PC-9 (cell line): Measurements from ENCODE around the gene PTPRG. TPM values are rescaled to one million over a fixed set of nuclear protein-coding genes. Genes with fewer than 3 reads are reported as not detected.

Experiments used
- BruUV-seq: library from RNA; stranded (reverse); fragments of 400-500 nt; replicated peaks from 2 replicates; lab custom pipeline; 2021; lab: Mats Ljungman, UMichigan
- CTCF ChIA-PET: fragments of 300-600 bp; sonication (Branson Sonifier 250); formaldehyde crosslinking; loops from one replicate; lab custom pipeline; 2022; ENCODE audit warnings: antibody characterized with exemption; lab: Charles Lee
- POLR2A ChIA-PET: fragments of 300-600 bp; sonication (Branson Sonifier 250); formaldehyde crosslinking; loops from one replicate; lab custom pipeline; 2022; ENCODE audit warnings: antibody characterized with exemption; ENCODE audit not compliant: unreplicated experiment; lab: Charles Lee
- DNase-seq, 2 experiments: peaks; one replicate each; pipeline versions ENCODE4 v3.0.0 to v3.0.0-alpha.2; 2015 to 2022; ENCODE audit warnings: mixed read lengths in 1 of 2
- H2AFZ ChIP-seq: fragments of 200-600 bp; sonication (generic); 2 replicates; pipeline ENCODE4 v1.8.1; 2017; ENCODE audit warnings: antibody characterized with exemption
- H3F3A ChIP-seq: fragments of 200-600 bp; sonication (generic); 2 replicates; pipeline ENCODE4 v1.8.1; 2017; ENCODE audit warnings: antibody characterized with exemption, mild to moderate bottlenecking, low read depth; ENCODE audit not compliant: insufficient read depth
- H3K27ac ChIP-seq: fragments of 200-600 bp; sonication (generic); 2 replicates; pipeline ENCODE4 v1.6.1; 2016; ENCODE audit warnings: mixed run types
- H3K27me3 ChIP-seq: fragments of 200-600 bp; sonication (generic); 2 replicates; pipeline ENCODE4 v1.6.1; 2016; ENCODE audit warnings: low read depth, mixed run types; ENCODE audit not compliant: insufficient read depth
- H3K36me3 ChIP-seq: fragments of 200-600 bp; sonication (generic); 2 replicates; pipeline ENCODE4 v1.6.1; 2016; ENCODE audit warnings: low read depth, mixed run types
- H3K4me1 ChIP-seq: fragments of 200-600 bp; sonication (generic); replicated peaks from 2 replicates; pipeline ENCODE4 v1.6.1; 2016; ENCODE audit warnings: mixed run types; ENCODE audit not compliant: insufficient read depth
- H3K4me2 ChIP-seq: fragments of 200-600 bp; sonication (generic); 2 replicates; pipeline ENCODE4 v1.6.1; 2017; ENCODE audit warnings: mixed run types
- H3K4me3 ChIP-seq: fragments of 200-600 bp; sonication (generic); 2 replicates; pipeline ENCODE4 v1.6.1; 2016; ENCODE audit warnings: mixed run types
- H3K79me2 ChIP-seq: fragments of 200-600 bp; sonication (generic); 2 replicates; pipeline ENCODE4 v1.6.1; 2017; ENCODE audit warnings: low read depth, mixed run types
- H3K9me2 ChIP-seq: fragments of 200-600 bp; sonication (generic); 2 replicates; pipeline ENCODE4 v1.8.1; 2017; ENCODE audit warnings: mild to moderate bottlenecking; ENCODE audit not compliant: insufficient read depth
- H3K9me3 ChIP-seq: fragments of 200-600 bp; sonication (generic); 2 replicates; pipeline ENCODE4 v1.8.1; 2016; ENCODE audit warnings: low read depth; ENCODE audit not compliant: insufficient read depth
- H4K20me1 ChIP-seq: fragments of 200-600 bp; sonication (generic); 2 replicates; pipeline ENCODE4 v1.8.1; 2017; ENCODE audit not compliant: insufficient read depth
- EZH2 ChIP-seq: fragments of 200-600 bp; sonication (generic); IDR thresholded peaks from 2 replicates; pipeline ENCODE4 v1.8.0; 2017; ENCODE audit warnings: antibody characterized with exemption, low read depth
- intact Hi-C: fragments of 100-400 bp; cut with micrococcal nuclease; formaldehyde crosslinking; loops from one replicate; pipeline ENCODE4 v1.10.0; 2022; ENCODE audit not compliant: unreplicated experiment
- total RNA-seq: library from RNA; stranded (reverse); gene quantifications from 2 replicates; pipeline ENCODE4 v1.2.3, GENCODE V29; 2021
- TF ChIP-seq, protein P1 (sequence below): fragments of 200-600 bp; sonication (generic); conservative IDR thresholded peaks from 2 replicates; pipeline ENCODE4 v1.6.1; 2017; ENCODE audit warnings: mixed run types, antibody characterized with exemption, mild to moderate bottlenecking, moderate library complexity

PTPRG gene
- total RNA-seq, 1 experiment from 2014 or later = 32.9 TPM

DNA sequence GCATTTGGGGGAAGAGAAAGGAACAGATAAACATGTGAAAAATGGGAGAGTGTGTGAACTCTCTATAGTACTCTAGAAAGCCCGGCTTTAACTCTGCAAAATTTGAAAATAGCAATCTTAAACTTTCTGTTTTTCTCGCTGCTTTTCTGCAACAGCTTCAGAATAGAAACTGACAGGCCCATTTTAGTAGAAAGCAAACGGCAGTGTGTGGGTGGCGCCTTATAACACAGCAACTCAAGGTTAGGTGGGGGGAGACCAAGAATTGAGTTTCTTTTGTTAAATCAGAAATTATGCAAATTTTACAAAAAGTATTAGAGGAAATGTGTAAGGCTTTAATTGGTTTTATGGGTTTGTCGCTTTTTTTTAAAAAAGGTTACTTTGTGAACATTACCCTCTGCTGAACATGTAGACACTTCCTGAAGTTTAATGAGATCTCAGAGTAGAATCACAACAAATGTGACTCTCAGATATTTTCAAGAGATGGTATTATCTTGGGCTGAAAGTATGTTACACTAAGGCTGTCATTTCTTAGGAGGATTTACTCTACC is 107.0 kb downstream of the PTPRG start:
- intact Hi-C loops = no loop called here
- DNase-seq = no peak
- Histone ChIP-seq H3K4me3 (no peak overlapping the region), H3K36me3 (no peaks in the 10 kb centered on the region), H2AFZ (no peak overlapping the region), H3K4me1 (peaks cover 11% of the 10 kb centered on the region), H3K9me2 (no peaks in the 10 kb centered on the region), H3K79me2 (no peaks in the 10 kb centered on the region), H4K20me1 (no peaks in the 10 kb centered on the region), H3K27ac (no peak overlapping the region), H3K4me2 (no peak overlapping the region), H3K27me3 (no peaks in the 10 kb centered on the region), H3F3A (no peaks in the 10 kb centered on the region), H3K9me3 (no peaks in the 10 kb centered on the region)
- CTCF ChIA-PET = no interaction called here
- no TSS peak for BruUV-seq
- TF ChIP-seq EZH2 = no peak
- TF ChIP-seq, protein P1, sequence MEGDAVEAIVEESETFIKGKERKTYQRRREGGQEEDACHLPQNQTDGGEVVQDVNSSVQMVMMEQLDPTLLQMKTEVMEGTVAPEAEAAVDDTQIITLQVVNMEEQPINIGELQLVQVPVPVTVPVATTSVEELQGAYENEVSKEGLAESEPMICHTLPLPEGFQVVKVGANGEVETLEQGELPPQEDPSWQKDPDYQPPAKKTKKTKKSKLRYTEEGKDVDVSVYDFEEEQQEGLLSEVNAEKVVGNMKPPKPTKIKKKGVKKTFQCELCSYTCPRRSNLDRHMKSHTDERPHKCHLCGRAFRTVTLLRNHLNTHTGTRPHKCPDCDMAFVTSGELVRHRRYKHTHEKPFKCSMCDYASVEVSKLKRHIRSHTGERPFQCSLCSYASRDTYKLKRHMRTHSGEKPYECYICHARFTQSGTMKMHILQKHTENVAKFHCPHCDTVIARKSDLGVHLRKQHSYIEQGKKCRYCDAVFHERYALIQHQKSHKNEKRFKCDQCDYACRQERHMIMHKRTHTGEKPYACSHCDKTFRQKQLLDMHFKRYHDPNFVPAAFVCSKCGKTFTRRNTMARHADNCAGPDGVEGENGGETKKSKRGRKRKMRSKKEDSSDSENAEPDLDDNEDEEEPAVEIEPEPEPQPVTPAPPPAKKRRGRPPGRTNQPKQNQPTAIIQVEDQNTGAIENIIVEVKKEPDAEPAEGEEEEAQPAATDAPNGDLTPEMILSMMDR = no peak
- POLR2A ChIA-PET = no interaction called here

DNA sequence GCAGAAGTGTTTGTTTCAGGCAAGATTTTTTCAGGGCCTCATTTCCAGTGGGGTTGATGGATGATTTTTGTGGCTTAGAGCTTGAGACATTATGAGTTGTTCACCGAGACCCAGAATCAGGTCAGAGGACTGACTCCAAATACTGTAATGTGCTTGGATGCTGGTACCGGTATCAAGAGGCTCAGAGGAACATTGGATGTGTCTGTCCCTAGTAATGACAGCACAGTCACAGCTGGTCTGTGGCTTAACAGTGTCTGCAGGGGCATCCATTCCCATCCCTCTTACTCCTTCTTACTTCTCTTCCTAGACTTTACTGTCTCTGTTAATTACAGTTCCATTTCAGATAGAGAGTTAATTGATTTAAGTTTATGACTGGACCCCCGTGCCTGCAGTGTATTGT is 107.8 kb downstream of the PTPRG start:
- POLR2A ChIA-PET = no interaction called here
- no peaks in the 10 kb centered on the region for H3K9me2 ChIP-seq
- no peaks in the 10 kb centered on the region for H3K36me3 ChIP-seq
- no peaks in the 10 kb centered on the region for H3F3A ChIP-seq
- TF ChIP-seq, protein P1 = no peak
- no peak for TF ChIP-seq EZH2
- H3K79me2 ChIP-seq = no peaks in the 10 kb centered on the region
- H3K4me2 ChIP-seq = no peak overlapping the region
- no peaks in the 10 kb centered on the region for H3K27me3 ChIP-seq
- no peaks in the 10 kb centered on the region for H4K20me1 ChIP-seq
- intact Hi-C loops = no loop called here
- H2AFZ ChIP-seq = no peak overlapping the region
- H3K27ac ChIP-seq = no peak overlapping the region
- H3K9me3 ChIP-seq = no peaks in the 10 kb centered on the region
- DNase-seq = no peak
- peaks cover 4% of the 10 kb centered on the region for H3K4me1 ChIP-seq
- H3K4me3 ChIP-seq = no peak overlapping the region
- BruUV-seq = no TSS peak
- CTCF ChIA-PET = no interaction called here

DNA sequence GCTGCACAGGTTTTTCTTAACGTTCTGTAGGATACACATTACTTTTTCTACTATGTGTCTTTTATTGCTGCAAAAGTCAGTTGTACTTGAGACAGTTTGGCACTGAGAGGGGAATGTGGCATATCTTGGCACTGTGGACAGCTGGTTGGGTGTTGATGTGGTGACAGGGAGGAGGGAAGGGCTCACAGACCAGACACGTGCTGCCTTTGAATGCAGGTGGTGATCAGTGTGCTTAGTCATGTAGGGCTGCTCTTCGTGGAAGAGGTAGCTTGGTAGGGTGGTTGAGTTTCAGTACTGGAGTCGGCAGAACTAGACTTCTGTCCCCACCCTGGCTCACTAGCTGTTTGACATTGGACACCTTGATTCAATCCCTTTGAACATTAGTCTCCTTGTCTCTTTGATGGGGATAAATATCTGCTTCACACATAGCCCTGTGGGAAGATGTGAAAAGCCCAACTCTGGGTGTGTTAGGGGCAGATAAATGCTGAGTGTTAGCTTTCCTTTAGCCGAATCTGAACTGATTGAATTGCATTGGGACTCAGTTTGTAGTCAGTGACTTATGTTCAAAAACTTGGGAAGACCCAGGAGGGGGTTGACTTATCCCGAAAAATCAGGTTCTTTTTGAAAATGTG is 108.4 kb downstream of the PTPRG start:
- no peaks in the 10 kb centered on the region for H3K36me3 ChIP-seq
- H3K4me1 ChIP-seq = no peaks in the 10 kb centered on the region
- ChIA-PET POLR2A (no interaction called here), CTCF (interaction anchor here (0.5 kb wide), 1 partner anchor 1487 kb away, joined by 3 read pairs; no protein-coding TSS in a partner anchor)
- no peaks in the 10 kb centered on the region for H3K27me3 ChIP-seq
- H4K20me1 ChIP-seq = no peaks in the 10 kb centered on the region
- no peak overlapping the region for H2AFZ ChIP-seq
- no peak overlapping the region for H3K4me2 ChIP-seq
- TSS peak; percentile 29 for BruUV-seq
- peak in 1 of 2 experiments; percentile 31 for DNase-seq
- H3K27ac ChIP-seq = no peak overlapping the region
- no peaks in the 10 kb centered on the region for H3F3A ChIP-seq
- H3K9me2 ChIP-seq = no peaks in the 10 kb centered on the region
- no peak for TF ChIP-seq EZH2
- TF ChIP-seq, protein P1 = no peak
- intact Hi-C loops = no loop called here
- H3K79me2 ChIP-seq = no peaks in the 10 kb centered on the region
- no peaks in the 10 kb centered on the region for H3K9me3 ChIP-seq
- no peak overlapping the region for H3K4me3 ChIP-seq
